ENCODE data around the gene FOXA3. TPM values are rescaled to one million over a fixed set of nuclear protein-coding genes. Genes with fewer than 3 reads are reported as not detected.

Gene FOXA3
- total and polyA plus RNA-seq, 10 of the 15 experiments (the other 5 are each of a cell fraction or from before 2014, with no cell fraction given) = 0.04 to 0.83 (median 0.11) TPM; not detected in 5

DNA sequence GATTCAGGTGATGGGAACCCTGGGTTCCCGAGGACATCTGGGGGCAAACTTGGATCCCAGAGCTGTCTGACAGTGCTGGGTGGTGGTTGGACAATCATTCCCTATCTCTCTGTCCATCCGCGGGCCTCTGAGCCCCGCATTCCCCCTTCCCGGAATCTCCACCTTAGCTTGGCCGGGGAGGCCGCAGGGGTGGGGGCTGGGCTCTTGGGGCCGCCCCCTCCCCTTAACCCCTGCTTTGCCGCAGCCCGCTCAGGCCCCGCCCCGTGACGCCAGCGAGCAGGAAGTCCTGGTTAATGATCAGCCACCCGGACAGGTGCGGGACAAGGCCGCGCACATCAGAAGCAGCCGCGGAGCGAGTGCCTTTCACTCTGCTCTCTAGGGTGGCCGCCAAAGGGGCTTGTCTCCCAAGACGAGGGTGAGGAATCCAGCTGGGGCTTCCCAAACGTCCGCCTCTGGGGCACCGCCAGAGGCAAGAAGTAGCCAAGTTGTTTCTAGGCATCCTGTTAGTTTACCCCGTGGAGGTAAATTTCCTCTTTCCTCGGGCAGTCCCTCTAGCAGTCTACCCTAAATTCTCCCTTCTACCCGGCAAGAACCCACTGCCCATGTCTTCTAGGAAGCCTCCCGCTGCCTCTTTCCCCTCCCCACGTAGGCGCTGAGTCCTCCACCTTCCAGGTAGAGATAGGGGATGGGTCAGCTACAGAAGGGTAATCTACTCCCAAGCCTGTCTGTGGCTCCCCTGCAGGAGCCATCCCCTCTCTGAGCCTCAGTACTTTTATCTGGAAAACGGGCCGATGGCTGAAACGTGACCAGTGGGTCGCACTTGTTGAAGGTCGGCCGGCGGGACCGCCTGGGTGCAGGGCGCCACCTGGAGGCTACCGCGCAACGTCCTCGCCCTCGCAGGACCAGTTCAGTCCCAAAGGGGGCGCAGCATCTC is 18.8 kb downstream of the FOXA3 start:
- WGBS (ENCODE audit: insufficient coverage, insufficient replicate concordance, low lambda C conversion rate, missing lambda C conversion rate) = 24% methylated on average over 47 of the region's 47 CpGs
- TF ChIP-seq SIX5 (IDR thresholded peaks at IDR 0.05; ENCODE audit: low read depth, low read length, severe bottlenecking) (no peak), FOXK2 (IDR thresholded peaks at IDR 0.05) (no peak), YY1 (IDR thresholded peaks at IDR 0.05; ENCODE audit: low read depth, low read length) (peak; percentile 89), GATAD2B (conservative IDR thresholded peaks at IDR 0.05; ENCODE audit: low read depth) (peak; percentile 88), CHD1 (IDR thresholded peaks at IDR 0.05; ENCODE audit: low read depth, low read length) (no peak; the same call in 1 of the 2 replicates), LARP7 (IDR thresholded peaks at IDR 0.05) (peak; percentile 84; the same call in 1 of the 2 replicates), MTA2 (IDR thresholded peaks at IDR 0.05; ENCODE audit: low read depth) (peak; percentile 67), MEF2B (IDR thresholded peaks at IDR 0.05; ENCODE audit: partially characterized antibody, poor library complexity, severe bottlenecking) (peak; percentile 39), RBBP5 (conservative IDR thresholded peaks at IDR 0.05) (no peak), PAX5 (IDR thresholded peaks at IDR 0.05; ENCODE audit: borderline replicate concordance, low read depth, low read length) (no peak), BHLHE40 (IDR thresholded peaks at IDR 0.05; ENCODE audit: borderline replicate concordance in 1 of 2, low read depth in 2 of 2, low read length in 1 of 2) (peak; percentile 99), RAD21 (IDR thresholded peaks at IDR 0.05; ENCODE audit: insufficient read depth, low read depth, low read length) (peak; percentile 79), ZBED1 (IDR thresholded peaks at IDR 0.05; ENCODE audit: borderline replicate concordance) (no peak), CBFB (IDR thresholded peaks at IDR 0.05; ENCODE audit: low read depth) (peak; percentile 24; the same call in 1 of the 2 replicates), TCF12 (IDR thresholded peaks at IDR 0.05; ENCODE audit: low read depth, low read length) (peak; percentile 93), SRF (IDR thresholded peaks at IDR 0.05; ENCODE audit: low read depth in 2 of 2, low read length in 2 of 2) (no peak), JUND (IDR thresholded peaks at IDR 0.05; ENCODE audit: low read depth, low read length) (0 out of 2 replicates have a peak, but pooled peaks have one; percentile 16), MEF2A (IDR thresholded peaks at IDR 0.05; ENCODE audit: insufficient read depth, low read depth, low read length) (no peak)
- TF ChIP-seq, protein P1, sequence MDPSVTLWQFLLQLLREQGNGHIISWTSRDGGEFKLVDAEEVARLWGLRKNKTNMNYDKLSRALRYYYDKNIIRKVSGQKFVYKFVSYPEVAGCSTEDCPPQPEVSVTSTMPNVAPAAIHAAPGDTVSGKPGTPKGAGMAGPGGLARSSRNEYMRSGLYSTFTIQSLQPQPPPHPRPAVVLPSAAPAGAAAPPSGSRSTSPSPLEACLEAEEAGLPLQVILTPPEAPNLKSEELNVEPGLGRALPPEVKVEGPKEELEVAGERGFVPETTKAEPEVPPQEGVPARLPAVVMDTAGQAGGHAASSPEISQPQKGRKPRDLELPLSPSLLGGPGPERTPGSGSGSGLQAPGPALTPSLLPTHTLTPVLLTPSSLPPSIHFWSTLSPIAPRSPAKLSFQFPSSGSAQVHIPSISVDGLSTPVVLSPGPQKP (IDR thresholded peaks at IDR 0.05; ENCODE audit: low read depth, low read length) = no peak
- TF ChIP-seq, protein P2, sequence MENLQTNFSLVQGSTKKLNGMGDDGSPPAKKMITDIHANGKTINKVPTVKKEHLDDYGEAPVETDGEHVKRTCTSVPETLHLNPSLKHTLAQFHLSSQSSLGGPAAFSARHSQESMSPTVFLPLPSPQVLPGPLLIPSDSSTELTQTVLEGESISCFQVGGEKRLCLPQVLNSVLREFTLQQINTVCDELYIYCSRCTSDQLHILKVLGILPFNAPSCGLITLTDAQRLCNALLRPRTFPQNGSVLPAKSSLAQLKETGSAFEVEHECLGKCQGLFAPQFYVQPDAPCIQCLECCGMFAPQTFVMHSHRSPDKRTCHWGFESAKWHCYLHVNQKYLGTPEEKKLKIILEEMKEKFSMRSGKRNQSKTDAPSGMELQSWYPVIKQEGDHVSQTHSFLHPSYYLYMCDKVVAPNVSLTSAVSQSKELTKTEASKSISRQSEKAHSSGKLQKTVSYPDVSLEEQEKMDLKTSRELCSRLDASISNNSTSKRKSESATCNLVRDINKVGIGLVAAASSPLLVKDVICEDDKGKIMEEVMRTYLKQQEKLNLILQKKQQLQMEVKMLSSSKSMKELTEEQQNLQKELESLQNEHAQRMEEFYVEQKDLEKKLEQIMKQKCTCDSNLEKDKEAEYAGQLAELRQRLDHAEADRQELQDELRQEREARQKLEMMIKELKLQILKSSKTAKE (IDR thresholded peaks at IDR 0.05; ENCODE audit: low read depth, poor library complexity, severe bottlenecking) = peak; percentile 28

More for the DNA sequence above, 18.8 kb downstream of the FOXA3 start:
- Histone ChIP-seq H4K20me1 (ENCODE audit: control insufficient read depth, insufficient read depth) (no peaks in the 10 kb centered on the region), H3K36me3 (ENCODE audit: control insufficient read depth in 2 of 2, insufficient read depth in 2 of 2, low read length in 1 of 2) (peaks cover 0 to 1% of the 10 kb centered on the region in 2 experiments; a peak in 1 of 4 replicates), H3K4me1 (ENCODE audit: control insufficient read depth, insufficient read depth, low read length) (peaks cover 26% of the 10 kb centered on the region), H3K4me2 (ENCODE audit: control insufficient read depth, insufficient read depth) (peak overlapping the region; percentile 100), H2AFZ (ENCODE audit: control insufficient read depth, low read depth, low read length) (peak overlapping the region; percentile 83), H3K9ac (ENCODE audit: control insufficient read depth, insufficient read depth, low read length) (peak overlapping the region; percentile 97), H3K79me2 (ENCODE audit: control insufficient read depth, insufficient read depth, low read length) (peaks cover 10% of the 10 kb centered on the region), H3K4me3 (peak overlapping the region; percentile 95), H3K27ac (ENCODE audit: control insufficient read depth, insufficient read depth) (peak overlapping the region; percentile 91), H3K27me3 (replicated peaks in 1 of 2; ENCODE audit: control insufficient read depth in 2 of 2, insufficient read depth in 2 of 2, low read length in 1 of 2) (no peaks in the 10 kb centered on the region), H3K9me3 (replicated peaks; ENCODE audit: control insufficient read depth, insufficient read depth, low read length) (no peaks in the 10 kb centered on the region)
- BruUV-seq (replicated peaks) = TSS peak; percentile 95
- RAD21 ChIA-PET (ENCODE audit: unreplicated experiment) = interaction anchor here (0.8 to 7.6 kb wide), 10 partner anchors 13 to 704 kb away, joined by 3 to 159 read pairs (median 5); partner anchors contain the start of genes BLOC1S3, FOXA3, MYPOP and SIX5
- POLR2A ChIA-PET = interaction anchor here (0.5 to 9.0 kb wide), 12 partner anchors 10 to 233 kb away, joined by 3 to 178 read pairs (median 6); partner anchors contain the start of genes CCDC61, FOXA3, MYPOP and SIX5
- ATAC-seq (peak; percentile 61), DNase-seq (ENCODE audit: low read depth, low spot score) (peak; percentile 70), FAIRE-seq (peak; percentile 94)
- in situ Hi-C loops (cut with MboI) (no loop called here), intact Hi-C loops (cut with micrococcal nuclease; ENCODE audit: unreplicated experiment) (loop anchor here (1.0 kb wide), 2 partner anchors 20 to 66 kb away; partner anchors contain the start of gene SYMPK)
- SMC1A ChIA-PET (ENCODE audit: uncharacterized antibody, unreplicated experiment) = interaction anchor here (1.9 to 6.0 kb wide), 4 partner anchors 16 to 114 kb away, joined by 6 to 98 read pairs (median 8); partner anchors contain the start of genes FOXA3, MYPOP, SIX5 and SYMPK
- CTCF ChIA-PET = interaction anchor here (0.7 to 9.1 kb wide), 12 partner anchors 10 to 145 kb away, joined by 3 to 194 read pairs (median 6); partner anchors contain the start of genes CCDC61, FOXA3, MYPOP and SIX5

Measured in GM12878 (cell line).